ENCODE data around the gene ATP4B.

DNA sequence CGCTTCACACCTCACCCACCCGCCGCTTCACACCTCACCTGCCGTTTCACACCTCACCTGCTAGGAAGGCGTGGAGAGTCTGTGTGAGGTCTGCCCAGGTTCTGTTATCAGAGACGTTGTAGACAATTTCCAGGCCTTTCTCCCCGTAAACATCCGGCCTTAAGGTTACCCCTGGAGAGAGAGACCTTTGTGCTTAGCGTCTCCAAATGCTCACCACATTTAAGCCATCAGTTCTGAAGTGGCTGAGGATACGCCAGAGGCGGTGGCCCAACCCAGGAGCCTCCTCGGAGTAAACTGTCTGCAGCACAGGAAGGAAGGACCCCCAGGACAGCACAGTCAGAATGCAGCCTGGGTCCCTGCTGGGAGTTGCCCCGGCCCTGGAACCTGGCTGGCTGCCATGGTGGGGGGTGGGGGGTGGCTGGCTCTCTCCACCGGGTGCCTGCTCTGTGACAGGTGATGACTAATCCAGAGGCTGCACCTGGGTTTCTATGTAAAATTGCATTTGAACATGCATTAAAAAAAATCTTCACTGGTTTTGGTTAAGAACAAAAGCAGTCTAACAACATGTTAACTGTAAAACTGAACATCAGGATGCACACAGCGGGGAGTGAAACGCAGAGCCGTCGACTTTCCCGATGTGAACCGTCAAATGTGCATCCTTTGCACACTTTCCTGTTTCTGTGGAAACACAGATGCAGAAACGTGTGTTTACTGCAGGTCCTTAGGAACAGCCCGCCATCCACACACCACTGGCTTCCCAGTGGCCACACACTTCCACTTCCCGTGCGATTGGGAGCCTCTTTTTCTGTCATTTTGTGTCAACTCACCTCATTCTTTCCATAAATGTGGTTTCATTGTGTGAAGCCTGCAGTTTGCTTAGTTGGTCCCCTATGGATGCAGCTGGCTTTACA is 4.5 kb downstream of the ATP4B start:
- TF ChIP-seq, protein P1, sequence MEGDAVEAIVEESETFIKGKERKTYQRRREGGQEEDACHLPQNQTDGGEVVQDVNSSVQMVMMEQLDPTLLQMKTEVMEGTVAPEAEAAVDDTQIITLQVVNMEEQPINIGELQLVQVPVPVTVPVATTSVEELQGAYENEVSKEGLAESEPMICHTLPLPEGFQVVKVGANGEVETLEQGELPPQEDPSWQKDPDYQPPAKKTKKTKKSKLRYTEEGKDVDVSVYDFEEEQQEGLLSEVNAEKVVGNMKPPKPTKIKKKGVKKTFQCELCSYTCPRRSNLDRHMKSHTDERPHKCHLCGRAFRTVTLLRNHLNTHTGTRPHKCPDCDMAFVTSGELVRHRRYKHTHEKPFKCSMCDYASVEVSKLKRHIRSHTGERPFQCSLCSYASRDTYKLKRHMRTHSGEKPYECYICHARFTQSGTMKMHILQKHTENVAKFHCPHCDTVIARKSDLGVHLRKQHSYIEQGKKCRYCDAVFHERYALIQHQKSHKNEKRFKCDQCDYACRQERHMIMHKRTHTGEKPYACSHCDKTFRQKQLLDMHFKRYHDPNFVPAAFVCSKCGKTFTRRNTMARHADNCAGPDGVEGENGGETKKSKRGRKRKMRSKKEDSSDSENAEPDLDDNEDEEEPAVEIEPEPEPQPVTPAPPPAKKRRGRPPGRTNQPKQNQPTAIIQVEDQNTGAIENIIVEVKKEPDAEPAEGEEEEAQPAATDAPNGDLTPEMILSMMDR (IDR thresholded peaks at IDR 0.05; ENCODE audit: low read length) = no peak
- TF ChIP-seq EZH2 (optimal IDR thresholded peaks at IDR 0.05; ENCODE audit: low read depth, low read length) (no peak), EZH2phosphoT487 (IDR thresholded peaks at IDR 0.05; ENCODE audit: low read length) (no peak)

Data from MM.1S (cell line).